Muscle of arm (tissue), 14 donors: ENCODE measurements around the gene PEBP1. TPM values are rescaled to one million over a fixed set of nuclear protein-coding genes. Genes with fewer than 3 reads are reported as not detected.

Experiments used
- DNase-seq: peaks from one replicate; pipeline ENCODE4 v3.0.0-alpha.2; 2013
- long read RNA-seq, 11 donors: transcript quantifications; one replicate each; lab custom pipeline, GENCODE V29; 2026
- polyA plus RNA-seq, 12 donors: library from polyadenylated mRNA; unstranded; fragments of 120-200 nt; gene quantifications; one replicate each; pipeline ENCODE4 v1.2.1, GENCODE V29; 2013; ENCODE audit not compliant: insufficient read length in 12 of 12

The PEBP1 gene
- polyA plus RNA-seq: 1,000 to 10,000 TPM in 1 of 12 donors, 100 to 1,000 TPM in 11; 139 to 1,771 (median 146) TPM
- long read RNA-seq, donor 1, transcript PEBP1-201 (4 exons, 1,697 nt): major isoform, 188 of 597 reads
- long read RNA-seq, donor 1, partial matches to known transcripts: 393 of 597 reads
- long read RNA-seq, donor 1, other reads (novel, unspliced or antisense): 16 of 597 reads
- long read RNA-seq, donor 2, transcript PEBP1-201 (4 exons, 1,697 nt): major isoform, 170 of 274 reads
- long read RNA-seq, donor 2, partial matches to known transcripts: 84 of 274 reads
- long read RNA-seq, donor 2, other reads (novel, unspliced or antisense): 20 of 274 reads
- long read RNA-seq, donor 3, transcript PEBP1-201 (4 exons, 1,697 nt): major isoform, 70 of 79 reads
- long read RNA-seq, donor 3, partial matches to known transcripts: 0 of 79 reads
- long read RNA-seq, donor 3, other reads (novel, unspliced or antisense): 9 of 79 reads
- long read RNA-seq, donor 4, transcript PEBP1-201 (4 exons, 1,697 nt): major isoform, 51 of 123 reads
- long read RNA-seq, donor 4, partial matches to known transcripts: 72 of 123 reads
- long read RNA-seq, donor 4, other reads (novel, unspliced or antisense): 0 of 123 reads
- long read RNA-seq, donor 5: 0 reads
- long read RNA-seq, donor 6, transcript PEBP1-201 (4 exons, 1,697 nt): major isoform, 78 of 78 reads
- long read RNA-seq, donor 6, partial matches to known transcripts: 0 of 78 reads
- long read RNA-seq, donor 6, other reads (novel, unspliced or antisense): 0 of 78 reads
- long read RNA-seq, donor 7, transcript PEBP1-201 (4 exons, 1,697 nt): major isoform, 80 of 89 reads
- long read RNA-seq, donor 7, partial matches to known transcripts: 0 of 89 reads
- long read RNA-seq, donor 7, other reads (novel, unspliced or antisense): 9 of 89 reads
- long read RNA-seq, donor 8, transcript PEBP1-201 (4 exons, 1,697 nt): major isoform, 122 of 140 reads
- long read RNA-seq, donor 8, partial matches to known transcripts: 0 of 140 reads
- long read RNA-seq, donor 8, other reads (novel, unspliced or antisense): 18 of 140 reads
- long read RNA-seq, donor 9, transcript PEBP1-201 (4 exons, 1,697 nt): major isoform, 73 of 178 reads
- long read RNA-seq, donor 9, partial matches to known transcripts: 105 of 178 reads
- long read RNA-seq, donor 9, other reads (novel, unspliced or antisense): 0 of 178 reads
- long read RNA-seq, donor 10, transcript PEBP1-201 (4 exons, 1,697 nt): major isoform, 155 of 164 reads
- long read RNA-seq, donor 10, partial matches to known transcripts: 0 of 164 reads
- long read RNA-seq, donor 10, other reads (novel, unspliced or antisense): 9 of 164 reads
- long read RNA-seq, donor 11, transcript PEBP1-201 (4 exons, 1,697 nt): major isoform, 134 of 309 reads
- long read RNA-seq, donor 11, partial matches to known transcripts: 165 of 309 reads
- long read RNA-seq, donor 11, other reads (novel, unspliced or antisense): 10 of 309 reads

DNA sequence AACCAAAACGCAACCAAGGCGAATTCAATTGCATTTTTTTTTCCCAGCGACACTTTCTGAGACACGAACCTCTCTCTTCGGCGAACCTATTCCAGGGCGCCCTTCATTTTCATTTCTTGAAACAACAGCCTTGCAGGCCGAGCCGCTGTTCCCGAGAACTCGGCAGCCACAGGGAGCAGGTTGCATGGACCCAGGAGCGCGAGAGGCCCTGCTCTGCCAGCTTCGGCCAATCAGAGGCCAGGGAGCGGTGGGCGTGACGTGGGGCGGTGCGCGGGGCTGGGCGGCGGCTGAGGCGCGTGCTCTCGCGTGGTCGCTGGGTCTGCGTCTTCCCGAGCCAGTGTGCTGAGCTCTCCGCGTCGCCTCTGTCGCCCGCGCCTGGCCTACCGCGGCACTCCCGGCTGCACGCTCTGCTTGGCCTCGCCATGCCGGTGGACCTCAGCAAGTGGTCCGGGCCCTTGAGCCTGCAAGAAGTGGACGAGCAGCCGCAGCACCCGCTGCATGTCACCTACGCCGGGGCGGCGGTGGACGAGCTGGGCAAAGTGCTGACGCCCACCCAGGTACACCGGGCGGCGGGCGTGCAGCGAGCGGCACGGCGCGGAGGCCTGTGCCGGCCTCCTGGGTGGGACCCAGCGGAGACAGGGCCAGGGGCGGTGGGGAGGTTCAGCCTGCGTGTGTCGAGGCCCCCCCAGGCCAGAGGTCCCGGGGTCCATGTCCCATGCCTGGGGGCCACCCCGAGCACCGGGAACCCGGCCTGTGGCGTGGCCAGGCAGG, at the start of gene PEBP1:
PEBP1 (plus strand) TSS at position 337 of the 771 bp plus-strand sequence; CDS start at position 423, 86 bp downstream.
- peak; percentile 92 for DNase-seq

DNA sequence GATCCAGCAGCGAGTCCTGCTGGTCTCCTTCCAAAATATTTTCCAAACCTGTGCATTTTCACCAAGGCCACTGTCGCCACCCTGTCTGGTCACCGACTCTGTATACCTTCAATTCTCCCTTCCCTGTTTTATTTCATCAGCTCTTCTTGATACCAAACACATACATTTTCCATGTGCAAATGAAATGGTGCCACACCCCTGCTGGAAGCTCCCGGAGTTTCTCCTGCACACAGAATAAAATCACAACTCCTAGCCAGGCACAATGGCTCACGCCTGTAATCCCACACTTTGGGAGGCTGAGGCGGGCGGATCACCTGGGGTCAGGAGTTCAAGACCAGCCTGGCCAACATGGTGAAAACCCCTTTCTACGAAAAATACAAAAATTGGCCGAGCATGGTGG, 46.1 kb upstream of the PEBP1 start:
- no peak for DNase-seq

DNA sequence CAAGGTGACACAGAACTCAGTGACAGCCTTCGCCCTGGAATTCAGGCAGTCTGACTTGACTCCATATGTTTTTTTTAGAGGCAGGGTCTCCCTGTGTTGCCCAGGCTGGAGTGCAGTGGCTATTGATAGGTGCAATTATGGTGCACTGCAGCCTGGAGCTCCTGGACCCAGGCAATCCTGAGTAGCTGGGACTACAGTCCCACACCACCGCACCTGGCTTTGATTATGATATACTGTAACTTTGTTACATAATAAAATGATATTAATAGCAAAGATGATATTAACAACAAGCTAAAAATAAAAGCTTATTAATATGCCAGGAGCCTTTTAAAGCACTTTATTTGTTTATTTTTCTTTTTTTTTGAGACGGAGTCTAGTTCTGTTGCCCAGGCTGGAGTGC, 41.9 kb upstream of the PEBP1 start:
- no peak for DNase-seq

DNA sequence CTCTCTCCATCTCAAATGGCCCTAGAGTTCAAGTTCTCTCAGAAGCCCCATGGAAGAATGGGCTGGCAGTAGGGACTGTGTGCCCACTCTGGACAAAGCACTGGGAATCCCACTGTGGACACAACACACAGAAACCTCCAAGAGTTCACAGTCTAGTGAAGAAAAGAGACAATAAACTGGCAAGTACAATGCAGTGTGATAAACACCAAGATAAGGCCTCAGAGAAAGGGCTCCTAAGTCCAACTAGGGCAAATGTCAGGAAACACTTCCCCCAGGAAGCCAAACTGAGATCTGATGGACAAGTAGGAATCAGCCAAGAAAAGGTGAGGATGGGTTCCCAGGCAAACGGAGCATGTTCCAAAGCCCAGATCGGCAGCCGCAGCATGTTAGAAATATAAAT, 37.5 kb upstream of the PEBP1 start:
- DNase-seq: no peak

DNA sequence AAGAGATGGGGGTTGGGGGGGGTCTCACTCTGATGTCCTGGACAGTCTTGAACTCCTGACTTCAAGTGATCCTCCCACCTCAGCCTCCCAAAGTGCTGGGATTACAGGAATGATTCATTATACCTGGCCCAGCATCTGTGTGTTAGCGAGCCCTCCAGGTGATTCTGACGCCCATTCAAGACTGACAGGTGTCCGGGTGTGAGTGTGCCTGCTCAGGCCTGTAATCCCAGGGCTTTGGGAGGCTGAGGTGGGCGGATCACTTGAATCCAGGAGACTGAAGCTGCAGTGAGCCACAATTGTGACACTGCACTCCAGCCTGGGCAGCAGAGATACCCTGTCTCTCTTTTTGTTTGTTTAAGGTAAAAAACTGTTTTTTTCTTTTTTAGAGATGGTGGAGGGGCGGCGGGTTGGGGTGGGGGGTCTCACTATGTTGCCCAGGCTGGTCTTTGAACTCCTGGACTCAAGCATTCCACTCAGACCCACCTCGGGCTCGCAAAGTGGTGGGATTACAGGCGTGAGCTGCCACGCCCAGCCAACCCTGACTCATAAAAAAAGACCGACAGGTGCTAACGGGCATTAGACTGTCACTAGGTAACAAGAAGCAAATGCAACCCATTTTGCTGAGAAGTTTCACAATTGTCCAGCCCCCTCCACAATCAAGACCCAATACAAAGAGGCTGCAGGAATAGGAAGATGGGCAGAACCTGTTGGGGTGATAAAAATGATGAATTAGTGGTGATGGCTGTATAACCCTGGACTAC, 36.8 kb upstream of the PEBP1 start:
- no peak for DNase-seq

DNA sequence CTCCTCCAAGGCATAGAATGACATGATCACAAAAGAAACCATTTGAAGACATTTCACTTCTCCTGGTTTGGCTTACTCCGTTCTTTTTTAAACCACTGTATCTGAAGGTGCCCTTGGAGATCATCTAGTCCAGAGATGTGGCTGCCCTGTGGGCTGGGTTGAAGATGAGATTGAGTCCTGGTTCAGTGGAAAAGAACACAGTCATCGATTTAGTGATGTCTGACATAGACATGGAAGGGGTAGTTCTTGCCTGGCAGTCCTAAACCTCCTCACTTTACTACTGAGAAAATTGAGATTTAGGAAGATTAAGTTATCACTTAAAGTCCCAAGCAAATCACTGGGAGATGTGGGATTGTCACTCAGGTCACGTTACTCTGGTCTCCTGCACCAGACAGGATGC, 34.9 kb upstream of the PEBP1 start:
- no peak for DNase-seq

DNA sequence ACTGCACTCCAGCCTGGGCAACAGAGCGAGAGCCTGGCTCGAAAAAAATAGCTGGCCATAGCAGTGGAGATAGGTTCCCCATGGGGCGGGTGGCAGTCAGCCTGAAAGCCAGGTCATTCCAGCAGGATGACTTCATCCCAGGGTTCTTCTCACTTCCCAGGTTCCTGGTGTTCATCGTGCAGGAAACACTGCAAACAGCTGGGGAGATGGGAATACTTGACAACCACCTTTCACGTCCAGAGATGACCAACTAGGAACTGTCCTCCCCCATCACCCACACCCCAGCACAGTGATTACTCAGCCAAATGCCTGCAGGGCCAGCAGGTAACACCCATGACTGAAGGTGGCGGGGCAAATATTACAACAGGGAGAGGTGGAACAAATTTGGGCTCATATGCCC, 33.9 kb upstream of the PEBP1 start:
- DNase-seq: no peak

DNA sequence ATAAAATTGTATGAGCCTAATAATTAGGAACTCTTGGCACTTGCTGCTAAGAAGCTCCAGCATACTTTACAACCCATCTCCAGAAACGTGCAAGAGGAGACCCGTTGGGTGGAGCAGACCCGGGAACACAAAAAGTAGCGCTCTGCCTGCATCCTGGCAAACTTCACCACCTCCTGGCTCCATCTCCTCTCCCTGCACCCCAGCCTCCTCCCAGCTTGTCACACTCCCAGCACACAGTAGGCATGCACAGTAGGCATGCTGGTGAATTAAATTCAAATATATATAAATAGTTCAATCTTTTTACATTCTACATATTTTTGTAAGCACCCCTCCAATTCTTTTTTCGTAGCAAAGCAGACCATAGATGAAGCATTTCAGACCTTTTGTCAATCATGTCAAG, 33.3 kb upstream of the PEBP1 start:
- no peak for DNase-seq

DNA sequence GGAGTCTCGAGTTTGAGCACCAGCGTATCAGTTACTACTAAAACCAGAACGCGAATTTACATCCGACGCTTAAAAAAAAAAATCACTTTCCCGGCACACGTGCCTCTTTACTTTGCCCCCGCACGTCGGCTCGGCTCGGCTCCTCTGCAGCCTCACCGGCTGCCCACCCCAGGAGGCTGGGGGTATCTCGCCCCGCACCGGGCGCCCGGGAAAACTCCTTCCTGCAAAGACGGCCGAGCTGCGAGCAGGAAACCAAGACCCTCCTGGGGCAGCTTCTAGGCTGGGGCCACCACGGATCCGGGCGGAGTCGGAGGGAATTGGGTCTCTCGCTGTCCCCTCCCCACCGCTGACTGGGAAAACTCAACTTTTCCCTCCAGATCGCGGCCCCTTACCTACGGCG, 32.7 kb upstream of the PEBP1 start:
- DNase-seq: peak; percentile 10

DNA sequence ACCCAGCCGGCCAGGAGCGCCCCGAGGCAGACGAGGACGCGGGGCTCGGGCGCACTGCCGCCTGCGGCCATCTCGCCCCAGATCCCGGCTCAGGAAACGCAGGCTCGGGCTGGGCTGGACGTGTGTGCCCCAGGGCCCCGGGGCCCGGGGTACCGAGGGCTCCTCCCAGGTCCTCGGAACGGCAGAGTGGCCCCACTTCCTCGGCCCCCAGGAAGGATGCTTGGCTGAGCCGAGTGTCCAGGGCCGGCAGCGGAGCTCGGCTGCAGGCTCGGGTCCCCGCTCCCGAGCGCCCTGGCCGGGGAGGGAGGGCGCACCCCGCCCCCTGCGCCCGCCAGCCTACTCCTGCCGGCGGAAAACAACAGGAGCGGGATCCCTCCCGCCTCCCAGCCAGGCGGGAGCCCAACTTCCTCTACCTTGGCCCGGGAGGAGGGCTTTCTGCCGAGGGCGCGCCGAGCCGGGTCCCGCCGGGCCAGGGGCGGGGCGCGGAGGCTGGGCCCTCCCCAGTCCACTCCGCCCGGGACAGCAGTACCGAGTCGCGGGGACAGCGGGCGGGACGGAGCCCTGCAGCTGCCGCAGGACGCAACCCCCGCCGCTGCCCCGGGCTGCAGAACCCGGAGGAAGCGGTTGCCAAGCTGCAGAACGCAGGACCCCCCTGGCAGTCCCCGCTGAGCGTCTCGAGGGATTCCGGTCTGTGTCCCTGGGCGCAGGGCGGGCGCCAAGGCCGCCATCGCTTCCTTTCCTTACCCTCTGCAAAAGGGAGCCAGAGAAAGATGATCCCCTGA, 32.1 kb upstream of the PEBP1 start, which contains the start of gene VSIG10:
VSIG10 (minus strand) TSS at position 411 of the 782 bp plus-strand sequence; CDS start at position 71, 340 bp downstream.
- DNase-seq: peak; percentile 38

DNA sequence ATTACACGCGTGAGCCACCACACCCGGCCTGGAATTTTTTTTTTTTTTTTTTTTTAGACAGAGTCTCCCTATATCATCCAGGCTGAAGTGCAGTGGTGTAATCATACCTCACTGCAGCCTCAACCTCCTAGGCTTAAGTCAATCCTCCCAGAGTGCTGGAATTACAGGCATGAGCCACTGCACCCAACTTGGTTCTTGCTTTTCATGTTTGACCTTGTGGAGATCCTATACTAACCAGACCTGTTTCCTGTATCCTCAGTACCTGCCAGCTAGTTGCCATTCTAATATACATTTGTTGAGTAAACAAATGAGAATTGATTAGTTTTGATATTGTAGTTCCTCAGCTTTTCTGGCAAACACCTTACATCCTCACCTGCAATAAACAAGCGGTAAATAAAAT, 28.9 kb upstream of the PEBP1 start:
- DNase-seq: no peak

DNA sequence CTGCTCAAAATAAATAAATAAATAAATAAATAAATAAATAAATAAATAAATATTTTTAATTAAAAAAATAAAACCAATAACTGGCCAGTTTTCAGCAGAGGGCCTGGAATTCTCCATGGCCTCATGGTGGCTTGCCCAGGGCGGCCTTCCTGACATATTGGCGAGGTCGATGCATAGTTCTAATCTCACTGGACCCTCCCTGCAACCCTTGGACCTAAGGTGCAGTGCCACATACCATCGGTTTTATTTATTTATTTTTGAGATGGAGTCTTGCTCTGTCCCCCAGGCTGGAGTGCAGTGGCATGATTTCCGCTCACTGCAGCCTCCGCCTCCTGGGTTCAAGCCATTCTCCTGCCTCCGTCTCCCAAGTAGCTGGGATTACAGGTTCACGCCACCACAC, 28.2 kb upstream of the PEBP1 start:
- no peak for DNase-seq

DNA sequence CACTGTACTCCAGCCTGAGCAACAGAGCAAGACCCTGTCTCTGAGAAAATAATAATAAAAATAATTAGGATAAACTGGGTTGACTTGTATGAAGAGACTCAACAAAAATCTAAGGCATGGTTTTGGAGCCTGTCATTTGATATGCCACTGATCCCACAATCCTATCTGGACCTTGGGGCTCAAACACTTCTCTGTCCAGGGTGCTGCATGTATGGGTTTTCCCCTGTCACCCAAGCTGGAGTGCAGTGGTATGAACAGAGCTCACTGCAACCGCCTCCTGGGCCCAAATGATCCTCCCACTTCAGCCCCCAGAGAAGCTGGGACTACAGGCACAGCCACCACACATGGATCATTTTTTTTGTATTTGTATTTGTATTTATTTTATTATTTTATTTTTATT, 26.8 kb upstream of the PEBP1 start:
- DNase-seq: no peak

DNA sequence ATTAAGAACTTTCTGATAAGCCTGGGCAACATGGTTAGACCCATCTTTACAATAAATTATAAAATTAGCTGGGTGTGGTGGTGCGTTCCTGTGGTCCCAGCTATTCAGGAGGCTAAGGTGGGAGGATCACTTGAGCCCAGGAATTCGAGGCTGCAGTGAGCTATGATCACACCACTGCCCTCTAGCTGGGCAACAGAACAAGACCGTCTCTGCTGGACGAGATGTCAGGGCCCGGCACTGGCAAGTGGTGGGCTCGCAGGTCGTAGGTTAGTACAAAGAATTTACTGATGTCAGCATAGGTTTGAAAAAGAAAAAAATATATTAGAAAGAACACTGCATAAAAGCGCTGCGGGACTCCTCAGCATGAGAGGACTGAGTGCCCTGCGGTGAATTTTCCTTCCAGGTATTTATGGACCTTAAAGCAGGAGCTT, 16.5 kb upstream of the PEBP1 start:
- no peak for DNase-seq

DNA sequence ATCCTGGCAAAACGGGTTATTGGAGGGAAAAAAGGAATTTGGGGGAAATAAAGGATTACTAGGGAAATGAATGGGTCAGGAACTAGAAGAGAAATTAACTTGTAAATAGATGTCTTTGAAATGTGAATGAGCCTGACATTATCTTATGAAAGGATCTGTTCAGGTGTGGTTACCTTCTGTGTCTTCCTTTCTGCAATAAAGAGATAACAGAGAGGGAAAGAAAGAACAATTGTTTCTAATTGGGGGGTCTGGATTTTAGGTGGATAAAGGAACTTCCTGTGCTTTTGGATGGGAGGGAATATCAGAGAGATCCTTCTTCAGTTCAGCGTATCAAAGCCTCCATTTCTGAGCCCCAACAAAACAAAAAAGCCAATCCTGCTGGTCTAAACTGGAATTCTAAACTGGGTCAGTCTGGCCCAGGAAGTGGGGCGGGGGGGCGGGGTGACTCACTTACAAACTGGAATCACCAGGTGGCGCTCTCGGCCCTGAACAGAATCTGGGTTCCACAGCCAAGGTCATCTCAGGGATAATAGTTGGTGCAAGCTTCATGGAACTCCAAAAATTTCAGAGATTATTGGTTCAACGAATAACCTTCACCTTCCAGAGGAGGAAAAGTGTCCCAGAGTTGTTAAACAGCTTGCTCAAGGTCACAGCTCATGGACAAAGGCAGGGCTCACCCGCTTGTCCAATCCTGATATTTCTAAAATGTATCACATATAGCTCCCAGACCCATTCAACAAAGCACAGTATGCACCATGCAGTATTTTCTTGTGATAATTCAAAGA, 15.2 kb upstream of the PEBP1 start:
- DNase-seq: peak; percentile 51

DNA sequence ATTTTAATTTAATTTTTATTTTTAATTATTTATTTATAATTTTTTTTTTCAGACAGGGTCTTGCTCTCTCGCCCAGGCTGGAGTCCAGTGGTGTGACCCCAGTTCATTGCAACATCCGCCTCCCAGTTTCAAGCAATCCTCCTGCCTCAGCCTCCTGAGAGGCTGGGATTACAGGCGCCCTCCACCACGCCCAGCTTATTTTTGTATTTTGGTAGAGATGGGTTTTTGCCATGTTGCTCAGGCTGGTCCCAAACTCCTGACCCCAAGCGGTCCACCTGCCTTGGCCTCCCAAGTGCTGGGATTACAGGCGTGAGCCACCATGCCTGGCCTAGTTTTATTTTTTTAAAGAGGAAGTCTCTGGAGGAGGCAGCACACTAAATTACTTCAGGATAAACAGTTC, 13.7 kb upstream of the PEBP1 start:
- DNase-seq: no peak

DNA sequence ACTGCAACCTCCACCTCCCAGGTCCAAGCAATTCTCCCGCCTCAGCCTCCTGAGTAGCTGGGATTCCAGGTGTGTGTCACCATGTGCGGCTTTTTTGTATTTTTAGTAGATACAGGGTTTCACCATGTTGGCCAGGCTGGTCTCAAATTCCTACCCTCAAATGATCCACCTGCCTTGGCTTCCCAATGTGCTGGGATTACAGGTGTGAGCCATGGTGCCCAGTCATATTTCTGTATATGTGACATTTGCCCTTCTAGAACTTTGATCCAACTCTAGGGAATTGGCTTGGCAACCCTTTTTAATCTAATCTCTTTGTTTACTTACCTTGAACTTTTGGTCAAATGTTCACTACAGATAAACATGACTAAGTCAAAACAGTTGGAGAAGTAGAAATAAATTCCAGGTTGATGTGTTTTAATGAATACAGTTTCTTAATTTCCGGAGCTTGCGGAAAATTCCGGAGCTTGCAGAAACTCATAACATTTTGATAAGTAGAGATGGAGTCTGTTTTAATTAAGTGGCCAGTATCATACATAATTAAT, 11.5 kb upstream of the PEBP1 start:
- DNase-seq: no peak

DNA sequence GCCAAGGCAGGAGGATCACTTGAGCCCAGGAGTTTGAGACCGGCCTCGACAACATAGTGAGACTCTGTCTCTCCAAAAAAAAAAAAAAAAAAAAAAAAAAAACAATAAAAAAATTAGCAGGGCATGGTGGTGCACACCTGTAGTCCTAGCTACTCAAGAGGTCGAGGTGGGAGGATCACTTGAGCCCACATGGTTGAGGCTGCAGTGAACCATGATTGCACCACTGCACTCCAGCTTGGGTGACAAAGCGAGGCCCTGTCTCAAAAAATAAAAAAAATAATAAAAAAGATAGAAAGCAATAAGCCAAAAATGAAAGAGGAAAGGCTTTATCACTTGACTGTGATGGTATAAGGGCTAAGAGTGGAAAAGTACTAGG, 10.2 kb upstream of the PEBP1 start:
- DNase-seq: no peak
